ENCODE measurements around the gene PIK3C2G.

The PIK3C2G gene

GRCh38 chr12:18461758-18462157, 200.4 kb downstream of the PIK3C2G start:
- Histone ChIP-seq H3K9me3 (ENCODE audit: control insufficient read depth, insufficient read depth, low read length) (no peaks in the 10 kb centered on the region; the same call in 1 of the 2 replicates), H3K4me3 (ENCODE audit: low read length) (no peak overlapping the region), H3K4me1 (ENCODE audit: control insufficient read depth, insufficient read depth, low read length) (peaks cover 1% of the 10 kb centered on the region; the same call in 1 of the 2 replicates), H3K27me3 (ENCODE audit: control insufficient read depth, insufficient read depth, low read length) (no peaks in the 10 kb centered on the region), H3K36me3 (ENCODE audit: control insufficient read depth, insufficient read depth, low read length) (no peaks in the 10 kb centered on the region), H3K27ac (ENCODE audit: low read length) (no peak overlapping the region)
- no CpG with 5 or more reads among the region's 2 CpGs for WGBS (ENCODE audit: insufficient coverage, insufficient read length)
- DNase-seq (ENCODE audit: low read depth, low spot score), result no peak

GRCh38 chr12:18462442-18462841, 201.1 kb downstream of the PIK3C2G start:
- no peaks in the 10 kb centered on the region; the same call in 1 of the 2 replicates for H3K9me3 ChIP-seq (ENCODE audit: control insufficient read depth, insufficient read depth, low read length)
- no peak for DNase-seq (ENCODE audit: low read depth, low spot score)
- H3K36me3 ChIP-seq (ENCODE audit: control insufficient read depth, insufficient read depth, low read length), result no peaks in the 10 kb centered on the region
- H3K27me3 ChIP-seq (ENCODE audit: control insufficient read depth, insufficient read depth, low read length), result no peaks in the 10 kb centered on the region
- no peak overlapping the region for H3K27ac ChIP-seq (ENCODE audit: low read length)
- peaks cover 1% of the 10 kb centered on the region; the same call in 1 of the 2 replicates for H3K4me1 ChIP-seq (ENCODE audit: control insufficient read depth, insufficient read depth, low read length)
- no CpG with 5 or more reads among the region's 3 CpGs for WGBS (ENCODE audit: insufficient coverage, insufficient read length)
- no peak overlapping the region for H3K4me3 ChIP-seq (ENCODE audit: low read length)

- DNase-seq (ENCODE audit: low read depth, low spot score), result no peak
- no peaks in the 10 kb centered on the region for H3K27me3 ChIP-seq (ENCODE audit: control insufficient read depth, insufficient read depth, low read length)
- no peaks in the 10 kb centered on the region for H3K4me1 ChIP-seq (ENCODE audit: control insufficient read depth, insufficient read depth, low read length)
- H3K9me3 ChIP-seq (ENCODE audit: control insufficient read depth, insufficient read depth, low read length), result no peaks in the 10 kb centered on the region
- no peak overlapping the region for H3K27ac ChIP-seq (ENCODE audit: low read length)
- H3K36me3 ChIP-seq (ENCODE audit: control insufficient read depth, insufficient read depth, low read length), result no peaks in the 10 kb centered on the region
- no peak overlapping the region for H3K4me3 ChIP-seq (ENCODE audit: low read length)
These were observed 206.4 kb downstream of the PIK3C2G start for GRCh38 chr12:18467620-18468245.

GRCh38 chr12:18468246-18469075, 207.1 kb downstream of the PIK3C2G start:
- H3K4me1 ChIP-seq (ENCODE audit: control insufficient read depth, insufficient read depth, low read length), result no peaks in the 10 kb centered on the region
- WGBS (ENCODE audit: insufficient coverage, insufficient read length), result no CpG with 5 or more reads among the region's 1 CpG
- no peaks in the 10 kb centered on the region for H3K36me3 ChIP-seq (ENCODE audit: control insufficient read depth, insufficient read depth, low read length)
- H3K27ac ChIP-seq (ENCODE audit: low read length), result no peak overlapping the region
- no peak for DNase-seq (ENCODE audit: low read depth, low spot score)
- H3K27me3 ChIP-seq (ENCODE audit: control insufficient read depth, insufficient read depth, low read length), result no peaks in the 10 kb centered on the region
- no peaks in the 10 kb centered on the region for H3K9me3 ChIP-seq (ENCODE audit: control insufficient read depth, insufficient read depth, low read length)
- H3K4me3 ChIP-seq (ENCODE audit: low read length), result no peak overlapping the region

- no CpG with 5 or more reads among the region's 3 CpGs for WGBS (ENCODE audit: insufficient coverage, insufficient read length)
- no peaks in the 10 kb centered on the region for H3K36me3 ChIP-seq (ENCODE audit: control insufficient read depth, insufficient read depth, low read length)
- DNase-seq (ENCODE audit: low read depth, low spot score), result no peak
- no peaks in the 10 kb centered on the region for H3K4me1 ChIP-seq (ENCODE audit: control insufficient read depth, insufficient read depth, low read length)
- no peaks in the 10 kb centered on the region for H3K9me3 ChIP-seq (ENCODE audit: control insufficient read depth, insufficient read depth, low read length)
- H3K4me3 ChIP-seq (ENCODE audit: low read length), result no peak overlapping the region
- H3K27ac ChIP-seq (ENCODE audit: low read length), result no peak overlapping the region
- H3K27me3 ChIP-seq (ENCODE audit: control insufficient read depth, insufficient read depth, low read length), result no peaks in the 10 kb centered on the region
These were observed 208.9 kb downstream of the PIK3C2G start for GRCh38 chr12:18470251-18470650.

GRCh38 chr12:18472304-18472703, 211.0 kb downstream of the PIK3C2G start:
- no peak overlapping the region for H3K27ac ChIP-seq (ENCODE audit: low read length)
- no peaks in the 10 kb centered on the region for H3K27me3 ChIP-seq (ENCODE audit: control insufficient read depth, insufficient read depth, low read length)
- no peak for DNase-seq (ENCODE audit: low read depth, low spot score)
- no peaks in the 10 kb centered on the region for H3K9me3 ChIP-seq (ENCODE audit: control insufficient read depth, insufficient read depth, low read length)
- H3K4me3 ChIP-seq (ENCODE audit: low read length), result no peak overlapping the region
- WGBS (ENCODE audit: insufficient coverage, insufficient read length), result no CpG with 5 or more reads among the region's 3 CpGs
- H3K4me1 ChIP-seq (ENCODE audit: control insufficient read depth, insufficient read depth, low read length), result no peaks in the 10 kb centered on the region
- H3K36me3 ChIP-seq (ENCODE audit: control insufficient read depth, insufficient read depth, low read length), result no peaks in the 10 kb centered on the region

- Histone ChIP-seq H3K36me3 (ENCODE audit: control insufficient read depth, insufficient read depth, low read length) (no peaks in the 10 kb centered on the region), H3K27ac (ENCODE audit: low read length) (no peak overlapping the region), H3K9me3 (ENCODE audit: control insufficient read depth, insufficient read depth, low read length) (no peaks in the 10 kb centered on the region), H3K4me3 (ENCODE audit: low read length) (no peak overlapping the region), H3K4me1 (ENCODE audit: control insufficient read depth, insufficient read depth, low read length) (no peaks in the 10 kb centered on the region), H3K27me3 (ENCODE audit: control insufficient read depth, insufficient read depth, low read length) (no peaks in the 10 kb centered on the region)
- WGBS (ENCODE audit: insufficient coverage, insufficient read length), result no CpG with 5 or more reads among the region's 9 CpGs
- DNase-seq (ENCODE audit: low read depth, low spot score), result no peak
These were observed 211.5 kb downstream of the PIK3C2G start for GRCh38 chr12:18472806-18473205.

- Histone ChIP-seq H3K4me1 (ENCODE audit: control insufficient read depth, insufficient read depth, low read length) (no peaks in the 10 kb centered on the region), H3K27ac (ENCODE audit: low read length) (no peak overlapping the region), H3K27me3 (ENCODE audit: control insufficient read depth, insufficient read depth, low read length) (no peaks in the 10 kb centered on the region), H3K9me3 (ENCODE audit: control insufficient read depth, insufficient read depth, low read length) (no peaks in the 10 kb centered on the region), H3K4me3 (ENCODE audit: low read length) (no peak overlapping the region), H3K36me3 (ENCODE audit: control insufficient read depth, insufficient read depth, low read length) (no peaks in the 10 kb centered on the region)
- no peak for DNase-seq (ENCODE audit: low read depth, low spot score)
- WGBS (ENCODE audit: insufficient coverage, insufficient read length), result no CpG with 5 or more reads among the region's 4 CpGs
These were observed 215.5 kb downstream of the PIK3C2G start for GRCh38 chr12:18476861-18477260.

- Histone ChIP-seq H3K4me1 (ENCODE audit: control insufficient read depth, insufficient read depth, low read length) (0 out of 2 replicates have a peak, but pooled peaks cover 2% of the 10 kb centered on the region), H3K27ac (ENCODE audit: low read length) (no peak overlapping the region), H3K9me3 (ENCODE audit: control insufficient read depth, insufficient read depth, low read length) (no peaks in the 10 kb centered on the region), H3K36me3 (ENCODE audit: control insufficient read depth, insufficient read depth, low read length) (no peaks in the 10 kb centered on the region), H3K27me3 (ENCODE audit: control insufficient read depth, insufficient read depth, low read length) (no peaks in the 10 kb centered on the region), H3K4me3 (ENCODE audit: low read length) (no peak overlapping the region)
- no CpG with 5 or more reads among the region's 3 CpGs for WGBS (ENCODE audit: insufficient coverage, insufficient read length)
- DNase-seq (ENCODE audit: low read depth, low spot score), result no peak
These were observed 217.9 kb downstream of the PIK3C2G start for GRCh38 chr12:18479256-18479655.

- no peak overlapping the region for H3K4me3 ChIP-seq (ENCODE audit: low read length)
- DNase-seq (ENCODE audit: low read depth, low spot score), result no peak
- no peaks in the 10 kb centered on the region for H3K9me3 ChIP-seq (ENCODE audit: control insufficient read depth, insufficient read depth, low read length)
- no peaks in the 10 kb centered on the region for H3K27me3 ChIP-seq (ENCODE audit: control insufficient read depth, insufficient read depth, low read length)
- 0 out of 2 replicates have a peak, but pooled peaks cover 2% of the 10 kb centered on the region for H3K4me1 ChIP-seq (ENCODE audit: control insufficient read depth, insufficient read depth, low read length)
- no CpG with 5 or more reads among the region's 2 CpGs for WGBS (ENCODE audit: insufficient coverage, insufficient read length)
- H3K27ac ChIP-seq (ENCODE audit: low read length), result no peak overlapping the region
- no peaks in the 10 kb centered on the region for H3K36me3 ChIP-seq (ENCODE audit: control insufficient read depth, insufficient read depth, low read length)
These were observed 221.3 kb downstream of the PIK3C2G start for GRCh38 chr12:18482601-18483120.
